T-helper 9 cell (primary cell): Measurements from ENCODE around the gene TPRA1.

Experiments used
- DNase-seq: peaks from one replicate; pipeline ENCODE4 v3.0.0-alpha.2; 2020

Gene TPRA1

GRCh38 chr3:127588806-127589577 is 1.5 kb downstream of the TPRA1 start:
- DNase-seq: no peak

DNA sequence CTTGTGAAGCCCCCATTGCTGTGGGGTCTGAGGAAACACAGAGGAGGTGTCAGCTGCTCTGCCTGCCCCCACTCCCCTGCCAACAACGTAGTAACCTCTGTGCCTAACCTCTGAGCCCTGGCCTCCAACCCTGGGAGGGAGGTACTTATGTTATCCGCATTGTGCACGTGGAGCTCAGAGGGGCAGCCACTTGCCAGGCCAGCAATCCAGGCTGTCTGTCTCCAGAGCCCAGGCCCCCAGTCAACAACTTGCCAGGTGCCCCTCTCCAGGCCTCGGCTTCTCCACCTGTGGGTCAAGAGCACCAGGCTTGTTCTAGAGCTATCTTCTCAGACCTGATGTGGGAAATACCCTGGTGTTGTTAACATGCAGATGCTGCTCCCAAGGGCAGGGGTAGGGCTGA is 2.7 kb downstream of the TPRA1 start:
- DNase-seq: no peak

- no peak for DNase-seq
Measured at GRCh38 chr3:127585813-127586413, 4.6 kb downstream of the TPRA1 start.

- DNase-seq: no peak
Measured at GRCh38 chr3:127585163-127585812, 5.2 kb downstream of the TPRA1 start.

DNA sequence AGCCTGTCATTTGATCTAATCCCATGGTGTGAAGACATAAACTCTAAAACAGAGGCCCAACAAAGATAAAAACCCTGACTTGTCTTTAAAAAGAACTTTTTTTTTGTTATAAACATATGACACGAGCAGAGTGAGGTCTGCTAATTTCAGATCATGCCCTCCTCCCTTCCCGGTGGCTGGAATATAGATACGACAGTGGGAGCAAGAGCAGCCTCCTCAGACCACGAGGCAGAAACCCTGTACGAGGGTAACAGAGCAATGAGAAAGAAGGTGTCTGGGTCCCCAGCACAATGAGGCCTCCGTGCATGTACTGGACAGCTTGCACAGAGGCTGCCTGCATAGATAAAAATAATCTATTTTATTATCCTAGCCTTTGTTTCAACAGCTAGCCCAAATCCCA is 5.8 kb downstream of the TPRA1 start:
- DNase-seq: no peak

- DNase-seq: no peak
Measured at GRCh38 chr3:127580327-127581060, 10.0 kb downstream of the TPRA1 start.

DNA sequence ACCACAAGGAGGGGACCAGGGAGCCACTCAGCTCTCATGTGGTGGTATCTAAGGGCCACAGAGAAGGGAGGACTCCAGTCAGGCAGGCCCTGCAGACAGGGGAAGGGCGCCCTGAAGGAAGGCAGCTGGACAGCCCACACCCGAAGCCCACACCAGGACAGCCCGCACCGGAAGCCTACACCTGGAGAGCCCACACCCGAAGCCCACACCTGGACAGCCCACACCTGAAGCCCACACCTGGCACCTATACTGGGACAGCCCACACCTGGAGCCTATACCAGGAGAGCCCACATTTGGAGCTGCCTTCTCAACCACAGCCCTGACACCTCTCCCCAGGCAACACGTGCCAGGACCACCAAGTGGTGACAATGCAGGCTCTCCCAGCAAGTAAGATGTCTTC is 11.7 kb downstream of the TPRA1 start:
- DNase-seq: no peak

DNA sequence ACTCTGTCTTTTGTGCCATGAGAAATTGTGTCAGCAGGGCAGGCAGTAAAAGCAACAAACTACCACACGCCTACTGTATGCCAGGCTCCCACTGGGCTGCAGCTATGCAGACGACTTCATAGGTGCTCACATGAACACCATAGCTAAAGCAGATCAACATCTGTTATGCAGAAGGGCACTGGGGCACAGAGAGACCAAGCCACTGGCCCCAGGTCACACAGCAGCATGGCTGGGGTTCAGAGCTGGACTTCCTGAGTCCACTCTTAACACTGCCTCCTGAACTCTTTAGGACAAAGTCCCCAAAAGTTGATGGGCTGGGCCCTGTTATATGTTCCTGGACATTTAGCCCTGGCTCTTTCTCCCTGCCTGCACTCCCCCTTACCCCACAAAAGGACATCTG is 12.4 kb downstream of the TPRA1 start:
- no peak for DNase-seq

DNA sequence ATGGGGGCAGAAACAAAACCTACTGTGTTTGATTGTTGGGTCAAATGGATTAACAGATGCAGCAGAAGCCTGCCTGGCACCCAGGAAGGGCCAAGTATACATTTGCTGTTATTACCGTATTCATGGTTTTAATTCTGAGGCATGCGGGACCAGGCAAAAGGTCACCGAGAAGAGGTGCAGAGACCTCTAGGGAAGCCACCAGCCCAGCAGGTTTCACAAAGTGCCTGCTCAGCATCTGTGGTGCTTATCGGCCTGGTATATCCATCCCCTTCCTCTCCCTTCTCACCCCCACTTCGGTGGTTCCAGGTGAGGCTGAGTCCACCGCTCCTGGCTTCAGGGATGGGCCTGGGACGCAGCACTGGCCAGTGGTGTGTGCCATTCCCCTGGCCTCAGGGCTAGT is 13.1 kb downstream of the TPRA1 start:
- DNase-seq: no peak

GRCh38 chr3:127574880-127575878 is 15.4 kb downstream of the TPRA1 start:
- DNase-seq: peak; percentile 72

DNA sequence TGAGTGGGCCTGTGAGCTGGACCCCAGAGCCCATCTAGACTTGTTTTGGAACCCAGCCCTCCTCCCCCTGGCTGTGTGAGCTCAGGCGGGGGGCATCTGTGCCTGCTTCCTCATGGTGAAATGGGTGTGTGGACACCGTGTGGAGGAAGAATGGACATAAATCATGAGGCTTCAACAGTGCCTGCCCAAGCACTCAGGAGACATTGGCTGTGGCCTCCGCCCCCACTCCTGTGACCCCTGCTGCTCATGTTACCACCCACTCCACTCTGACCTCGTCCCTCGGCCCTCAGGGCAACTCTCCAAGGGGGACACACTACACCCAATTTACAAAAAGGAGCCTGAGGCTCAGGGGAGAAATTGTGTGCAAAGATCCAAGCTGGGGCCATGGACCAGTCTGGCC is 16.6 kb downstream of the TPRA1 start:
- DNase-seq: no peak

- no peak for DNase-seq
Measured at GRCh38 chr3:127573401-127573800, 17.1 kb downstream of the TPRA1 start.

- DNase-seq: no peak
Measured at GRCh38 chr3:127572735-127573134, 17.8 kb downstream of the TPRA1 start.

GRCh38 chr3:127572186-127572585 is 18.3 kb downstream of the TPRA1 start:
- DNase-seq: no peak

DNA sequence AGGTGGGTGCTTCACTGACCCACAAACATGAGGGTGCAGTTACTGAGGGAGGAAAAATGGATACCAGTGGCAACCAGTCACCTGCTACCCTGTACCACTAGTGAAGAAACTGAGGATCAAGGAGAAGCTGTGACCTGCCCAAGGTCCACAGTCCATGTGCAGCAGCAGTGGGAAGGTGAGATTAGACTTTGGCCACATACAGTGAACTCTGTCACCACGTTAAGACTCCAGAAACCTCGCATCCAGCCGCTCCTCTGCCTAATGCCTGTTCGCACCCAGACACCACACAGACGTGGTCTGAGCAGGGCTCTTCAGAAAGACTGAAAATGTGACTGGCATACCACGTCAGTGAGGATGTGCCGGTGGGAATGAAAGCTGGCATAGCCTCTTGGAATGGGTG is 20.0 kb downstream of the TPRA1 start:
- no peak for DNase-seq

GRCh38 chr3:127569160-127569559 is 21.4 kb downstream of the TPRA1 start:
- no peak for DNase-seq

DNA sequence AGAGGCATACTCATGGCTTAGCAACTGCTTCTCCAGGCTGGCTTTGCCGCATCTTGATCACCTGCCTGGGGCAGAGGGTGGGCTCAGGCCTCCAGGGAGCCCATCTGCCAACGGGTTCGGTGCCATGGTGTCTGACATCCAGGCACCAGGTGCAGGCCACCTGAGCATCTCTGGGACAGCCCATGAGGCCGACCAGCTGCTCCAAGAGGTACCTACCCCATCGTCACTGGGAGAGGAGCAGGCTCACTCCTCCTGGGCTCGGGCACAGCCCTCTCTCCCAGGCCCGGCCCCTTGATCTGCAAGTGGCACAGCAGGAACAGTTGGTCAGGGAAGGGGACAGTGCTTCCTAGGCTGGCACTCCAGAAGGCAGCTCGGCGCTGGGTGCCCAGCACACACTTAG is 21.9 kb downstream of the TPRA1 start:
- no peak for DNase-seq

- no peak for DNase-seq
Measured at GRCh38 chr3:127566833-127567232, 23.7 kb downstream of the TPRA1 start.

DNA sequence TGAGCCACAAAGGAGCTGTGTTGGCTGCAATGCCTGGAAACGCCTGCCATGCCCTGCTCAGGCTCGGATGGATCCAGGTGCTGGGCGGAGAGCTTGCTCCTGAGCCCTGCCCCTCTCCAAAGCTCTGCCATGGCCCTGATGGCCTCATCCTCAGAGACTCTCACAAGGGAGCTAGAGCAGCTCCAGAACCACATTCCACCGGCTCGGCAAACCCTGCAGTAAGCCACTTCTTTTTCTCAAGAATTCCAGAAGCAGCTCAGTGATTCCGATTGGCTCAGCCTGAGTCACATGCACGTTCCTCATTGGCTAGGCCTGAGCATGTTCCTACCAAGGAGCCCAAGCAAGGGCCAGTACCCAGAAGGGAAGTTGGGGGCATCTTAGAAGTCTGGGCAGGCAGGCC is 24.8 kb downstream of the TPRA1 start:
- no peak for DNase-seq

GRCh38 chr3:127560051-127560787 is 30.3 kb downstream of the TPRA1 start:
- DNase-seq: no peak

DNA sequence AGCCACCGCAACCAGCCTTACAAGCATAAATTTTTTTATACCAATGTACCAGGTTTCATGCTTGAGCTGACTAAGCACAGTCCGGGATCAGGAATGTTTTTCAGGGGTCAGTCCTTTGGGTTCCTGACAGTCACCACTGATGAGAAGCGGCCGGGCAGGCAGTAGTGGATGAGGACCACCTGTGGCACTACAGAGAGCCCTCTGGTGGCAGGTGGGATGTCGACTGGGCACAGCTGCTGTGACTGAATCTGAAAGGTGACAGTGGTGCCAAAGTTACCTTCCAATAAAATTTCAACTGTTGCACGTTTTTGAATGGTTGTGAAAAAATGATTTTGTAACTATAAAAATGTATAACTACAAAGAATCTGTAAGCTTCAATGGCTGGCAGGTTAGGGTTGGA is 34.0 kb downstream of the TPRA1 start:
- DNase-seq: no peak

DNA sequence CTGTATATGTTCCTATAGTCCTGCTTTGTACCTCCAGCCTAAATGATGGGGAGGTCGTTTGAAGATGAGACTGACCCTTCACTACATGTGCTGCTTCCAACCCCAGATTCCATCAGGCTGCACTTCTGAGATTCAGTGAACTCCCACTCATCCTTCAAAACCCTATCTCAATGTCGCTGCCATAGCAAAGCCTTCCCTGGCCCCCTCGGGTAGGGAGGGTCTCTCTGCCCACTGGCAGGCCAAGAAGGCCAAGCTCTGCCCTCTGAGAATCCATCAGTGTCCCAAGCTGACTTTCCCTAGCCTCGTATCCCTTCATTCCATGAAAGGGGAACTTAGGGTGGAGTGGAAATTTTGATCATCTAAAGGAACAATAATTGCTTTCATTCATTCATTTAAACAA is 35.4 kb downstream of the TPRA1 start:
- DNase-seq: no peak
